HG03342 (cell line): ENCODE measurements around the gene BAD.
"Not testable (repeated sequence)": the region's sequence is repeated elsewhere in the genome, so short reads cannot be mapped to it uniquely, and the experiment has no call there.

Source experiments
- ATAC-seq: cut with Tn5 transposase; IDR thresholded peaks from one replicate; pipeline ENCODE4 v1.9.1; 2021; ENCODE audit warnings: mild to moderate bottlenecking, moderate library complexity; ENCODE audit not compliant: unreplicated experiment

The BAD gene

GRCh38 chr11:64315667-64316526 is 31.4 kb upstream of the BAD start:
- not testable (repeated sequence) for ATAC-seq

- no peak for ATAC-seq
These were observed 30.5 kb upstream of the BAD start for GRCh38 chr11:64314805-64315561.

- no peak for ATAC-seq
These were observed 29.8 kb upstream of the BAD start for GRCh38 chr11:64314146-64314804.

- no peak for ATAC-seq
These were observed 29.2 kb upstream of the BAD start for GRCh38 chr11:64313491-64314145.

- ATAC-seq, result no peak
These were observed 28.5 kb upstream of the BAD start for GRCh38 chr11:64312947-64313346.

GRCh38 chr11:64307795-64308194 is 23.3 kb upstream of the BAD start:
- ATAC-seq, result not testable (repeated sequence)

GRCh38 chr11:64306876-64307622 is 22.6 kb upstream of the BAD start:
- no peak for ATAC-seq

- no peak for ATAC-seq
These were observed 22.1 kb upstream of the BAD start for GRCh38 chr11:64306563-64306875.

- ATAC-seq, result no peak
These were observed 21.5 kb upstream of the BAD start for GRCh38 chr11:64305691-64306562.

- peak; percentile 74 for ATAC-seq
These were observed 20.7 kb upstream of the BAD start, which contains the start of gene ESRRA for GRCh38 chr11:64305075-64305690. TSS of gene ESRRA (plus strand) at chr11:64305524. CDS start at chr11:64307180, 1,656 bp downstream.

GRCh38 chr11:64304316-64305072 is 20.0 kb upstream of the BAD start:
- peak; percentile 22 for ATAC-seq

- ATAC-seq, result no peak
These were observed 19.5 kb upstream of the BAD start for GRCh38 chr11:64304032-64304315.

- no peak for ATAC-seq
These were observed 18.9 kb upstream of the BAD start for GRCh38 chr11:64303109-64304031.

- ATAC-seq, result no peak
These were observed 15.6 kb upstream of the BAD start, which contains the start of gene CATSPERZ for GRCh38 chr11:64299847-64300648. TSS of gene CATSPERZ (plus strand) at chr11:64300358. CDS start at chr11:64300411, 53 bp downstream.

GRCh38 chr11:64298966-64299846 is 14.7 kb upstream of the BAD start:
- ATAC-seq, result no peak
